ENCODE data around the gene NCOA3.

The NCOA3 gene

DNA sequence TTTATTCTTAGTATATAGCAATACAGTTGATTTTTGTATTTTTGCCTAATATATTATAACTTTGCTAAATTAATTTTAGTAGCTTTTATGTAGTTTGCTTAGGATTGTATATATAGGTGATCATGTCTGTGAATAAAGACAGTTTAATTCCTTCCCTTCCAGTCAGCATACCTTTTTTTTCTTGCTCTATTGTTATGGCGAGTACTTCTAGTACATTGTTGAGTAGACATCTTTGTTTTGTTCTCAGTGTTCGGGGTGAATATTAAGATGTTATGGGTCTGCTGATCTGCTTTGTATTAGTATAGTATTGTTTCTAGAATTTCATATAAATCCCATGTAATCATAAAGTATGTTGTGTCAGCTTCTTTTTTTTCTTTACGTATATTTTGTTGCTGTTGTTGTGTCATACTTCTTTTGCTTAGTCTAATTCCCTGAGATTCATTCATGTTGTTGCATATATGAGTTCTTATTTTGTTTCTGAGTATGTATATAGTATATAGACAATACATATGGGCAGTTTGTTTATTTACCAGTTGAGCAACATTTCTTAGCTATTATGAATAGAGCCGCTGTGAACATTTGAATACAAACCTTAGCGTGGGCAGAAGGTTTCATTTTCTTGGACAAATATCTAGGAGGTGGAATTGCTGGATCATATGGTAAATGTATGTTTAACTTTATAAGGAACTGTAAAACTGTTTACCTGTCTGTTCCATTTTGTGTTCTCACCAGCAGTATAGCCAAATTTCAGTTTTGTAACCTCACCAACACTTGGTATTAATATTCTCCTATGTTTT lies 25.5 kb downstream of the NCOA3 start:
- no peak overlapping the region for H3K4me3 ChIP-seq (ENCODE audit: low read depth, low read length)
- TF ChIP-seq, protein P1, sequence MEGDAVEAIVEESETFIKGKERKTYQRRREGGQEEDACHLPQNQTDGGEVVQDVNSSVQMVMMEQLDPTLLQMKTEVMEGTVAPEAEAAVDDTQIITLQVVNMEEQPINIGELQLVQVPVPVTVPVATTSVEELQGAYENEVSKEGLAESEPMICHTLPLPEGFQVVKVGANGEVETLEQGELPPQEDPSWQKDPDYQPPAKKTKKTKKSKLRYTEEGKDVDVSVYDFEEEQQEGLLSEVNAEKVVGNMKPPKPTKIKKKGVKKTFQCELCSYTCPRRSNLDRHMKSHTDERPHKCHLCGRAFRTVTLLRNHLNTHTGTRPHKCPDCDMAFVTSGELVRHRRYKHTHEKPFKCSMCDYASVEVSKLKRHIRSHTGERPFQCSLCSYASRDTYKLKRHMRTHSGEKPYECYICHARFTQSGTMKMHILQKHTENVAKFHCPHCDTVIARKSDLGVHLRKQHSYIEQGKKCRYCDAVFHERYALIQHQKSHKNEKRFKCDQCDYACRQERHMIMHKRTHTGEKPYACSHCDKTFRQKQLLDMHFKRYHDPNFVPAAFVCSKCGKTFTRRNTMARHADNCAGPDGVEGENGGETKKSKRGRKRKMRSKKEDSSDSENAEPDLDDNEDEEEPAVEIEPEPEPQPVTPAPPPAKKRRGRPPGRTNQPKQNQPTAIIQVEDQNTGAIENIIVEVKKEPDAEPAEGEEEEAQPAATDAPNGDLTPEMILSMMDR (IDR thresholded peaks at IDR 0.05; ENCODE audit: low read depth, low read length) = no peak

GRCh38 chr20:47529840-47530239 lies 28.2 kb downstream of the NCOA3 start:
- TF ChIP-seq, protein P1 (IDR thresholded peaks at IDR 0.05; ENCODE audit: low read depth, low read length) = no peak
- no peak overlapping the region for H3K4me3 ChIP-seq (ENCODE audit: low read depth, low read length)

DNA sequence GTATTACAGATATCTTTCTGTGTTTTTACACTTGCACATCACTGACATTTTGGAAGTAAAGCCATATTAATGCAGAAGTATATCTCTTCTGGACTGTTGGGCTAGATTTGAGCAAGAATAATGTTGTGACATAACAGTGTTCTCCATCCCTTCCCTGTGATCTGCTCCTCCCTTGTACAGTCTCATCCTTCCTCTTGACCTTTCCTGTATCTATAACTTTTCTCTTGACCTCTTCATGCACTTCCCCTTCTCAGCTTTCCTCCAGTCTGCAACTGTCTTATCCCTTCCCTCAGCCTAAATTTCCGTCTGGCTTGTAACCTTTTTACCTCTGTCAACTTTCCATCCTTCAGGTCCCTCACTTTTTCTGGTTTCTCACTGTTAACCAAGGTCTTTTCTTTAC lies 29.8 kb downstream of the NCOA3 start:
- TF ChIP-seq, protein P1 (IDR thresholded peaks at IDR 0.05; ENCODE audit: low read depth, low read length) = no peak
- H3K4me3 ChIP-seq (ENCODE audit: low read depth, low read length) = no peak overlapping the region

DNA sequence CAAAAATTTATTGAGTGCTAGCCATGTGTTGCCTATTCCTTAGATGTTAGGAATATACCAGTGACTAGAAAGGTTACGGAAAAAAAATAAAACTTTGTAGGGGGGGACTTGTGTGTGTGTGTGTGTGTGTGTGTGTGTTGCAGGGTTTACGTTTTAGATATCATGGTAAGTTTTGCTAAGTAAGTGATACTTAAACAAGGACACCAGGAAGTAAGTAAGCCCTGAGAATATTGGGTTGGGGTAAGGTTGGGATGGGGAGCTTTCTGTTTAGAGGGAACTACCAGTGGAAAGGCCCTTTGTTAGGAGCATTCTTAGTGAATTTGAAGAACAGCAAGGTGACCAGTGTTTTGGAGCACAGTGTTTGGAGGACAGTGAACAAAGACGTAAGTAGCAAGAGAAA lies 30.3 kb downstream of the NCOA3 start:
- no peak overlapping the region for H3K4me3 ChIP-seq (ENCODE audit: low read depth, low read length)
- TF ChIP-seq, protein P1 (IDR thresholded peaks at IDR 0.05; ENCODE audit: low read depth, low read length) = no peak

- TF ChIP-seq, protein P1 (IDR thresholded peaks at IDR 0.05; ENCODE audit: low read depth, low read length) = no peak
- no peak overlapping the region for H3K4me3 ChIP-seq (ENCODE audit: low read depth, low read length)
These were observed 31.9 kb downstream of the NCOA3 start for GRCh38 chr20:47533518-47534062.

GRCh38 chr20:47534405-47534804 lies 32.7 kb downstream of the NCOA3 start:
- TF ChIP-seq, protein P1 (IDR thresholded peaks at IDR 0.05; ENCODE audit: low read depth, low read length) = no peak
- H3K4me3 ChIP-seq (ENCODE audit: low read depth, low read length) = no peak overlapping the region

DNA sequence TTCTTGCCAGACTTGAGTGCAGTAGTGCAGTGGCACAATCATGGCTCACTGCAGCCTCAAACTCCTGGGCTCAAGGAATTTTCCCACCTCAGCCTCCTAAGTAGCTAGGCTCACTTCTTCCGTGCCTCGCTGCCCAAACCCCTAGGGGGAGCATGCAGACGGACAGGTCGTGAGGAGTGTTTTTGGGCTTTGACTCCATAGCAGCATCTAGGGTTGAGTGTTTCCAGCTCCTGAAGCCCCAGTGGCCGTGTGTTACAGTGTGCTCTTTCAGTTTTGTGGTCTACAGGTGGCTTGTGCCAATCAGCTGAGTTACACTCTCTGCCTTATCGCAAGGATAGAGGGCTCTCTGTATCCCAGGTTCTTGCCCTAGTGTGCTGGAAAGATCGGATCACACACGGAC lies 33.4 kb downstream of the NCOA3 start:
- H3K4me3 ChIP-seq (ENCODE audit: low read depth, low read length) = no peak overlapping the region
- TF ChIP-seq, protein P1 (IDR thresholded peaks at IDR 0.05; ENCODE audit: low read depth, low read length) = no peak
